ENCODE measurements around the gene FBXW5.

The FBXW5 gene

GRCh38 chr9:136958898-136959850 is 14.6 kb upstream of the FBXW5 start:
- TF ChIP-seq CTCF (IDR thresholded peaks at IDR 0.05; ENCODE audit: low read depth, low read length) (no peak), EZH2phosphoT487 (IDR thresholded peaks at IDR 0.05; ENCODE audit: low read depth) (no peak)
- Histone ChIP-seq H3K4me3 (ENCODE audit: low read length) (no peak overlapping the region), H3K36me3 (replicated peaks; ENCODE audit: low read depth, low read length) (no peaks in the 10 kb centered on the region), H3K4me1 (ENCODE audit: low read length) (no peaks in the 10 kb centered on the region), H3K4me2 (ENCODE audit: low read length) (no peak overlapping the region), H3K27me3 (ENCODE audit: low read depth, low read length) (no peaks in the 10 kb centered on the region; the same call in 1 of the 2 replicates), H3K79me2 (ENCODE audit: low read length) (no peaks in the 10 kb centered on the region), H3K27ac (ENCODE audit: low read length) (no peak overlapping the region), H3K9me3 (ENCODE audit: insufficient read depth, low read length) (no peaks in the 10 kb centered on the region), H4K20me1 (ENCODE audit: insufficient read depth, low read length) (no peaks in the 10 kb centered on the region), H2AFZ (ENCODE audit: low read depth, low read length) (no peak overlapping the region), H3K9ac (ENCODE audit: low read length) (no peak overlapping the region)

- Histone ChIP-seq H3K27ac (ENCODE audit: low read length) (no peak overlapping the region), H3K4me1 (ENCODE audit: low read length) (no peaks in the 10 kb centered on the region), H3K27me3 (ENCODE audit: low read depth, low read length) (no peaks in the 10 kb centered on the region; the same call in 1 of the 2 replicates), H3K4me3 (ENCODE audit: low read length) (no peak overlapping the region), H3K79me2 (ENCODE audit: low read length) (no peaks in the 10 kb centered on the region), H2AFZ (ENCODE audit: low read depth, low read length) (no peak overlapping the region), H3K9ac (ENCODE audit: low read length) (no peak overlapping the region), H3K9me3 (ENCODE audit: insufficient read depth, low read length) (no peaks in the 10 kb centered on the region), H3K36me3 (replicated peaks; ENCODE audit: low read depth, low read length) (no peaks in the 10 kb centered on the region), H3K4me2 (ENCODE audit: low read length) (no peak overlapping the region), H4K20me1 (ENCODE audit: insufficient read depth, low read length) (no peaks in the 10 kb centered on the region)
- TF ChIP-seq CTCF (IDR thresholded peaks at IDR 0.05; ENCODE audit: low read depth, low read length) (no peak), EZH2phosphoT487 (IDR thresholded peaks at IDR 0.05; ENCODE audit: low read depth) (no peak)
Observed at GRCh38 chr9:136958473-136958872, 13.9 kb upstream of the FBXW5 start.

- no peak overlapping the region for H3K27ac ChIP-seq (ENCODE audit: low read length)
- H3K4me2 ChIP-seq (ENCODE audit: low read length): no peak overlapping the region
- no peak overlapping the region for H3K4me3 ChIP-seq (ENCODE audit: low read length)
- H4K20me1 ChIP-seq (ENCODE audit: insufficient read depth, low read length): no peaks in the 10 kb centered on the region
- no peaks in the 10 kb centered on the region for H3K36me3 ChIP-seq (replicated peaks; ENCODE audit: low read depth, low read length)
- TF ChIP-seq CTCF (IDR thresholded peaks at IDR 0.05; ENCODE audit: low read depth, low read length) (no peak), EZH2phosphoT487 (IDR thresholded peaks at IDR 0.05; ENCODE audit: low read depth) (no peak)
- no peaks in the 10 kb centered on the region for H3K4me1 ChIP-seq (ENCODE audit: low read length)
- no peaks in the 10 kb centered on the region for H3K79me2 ChIP-seq (ENCODE audit: low read length)
- no peak overlapping the region for H2AFZ ChIP-seq (ENCODE audit: low read depth, low read length)
- H3K9me3 ChIP-seq (ENCODE audit: insufficient read depth, low read length): no peaks in the 10 kb centered on the region
- no peak overlapping the region for H3K9ac ChIP-seq (ENCODE audit: low read length)
- H3K27me3 ChIP-seq (ENCODE audit: low read depth, low read length): no peaks in the 10 kb centered on the region; the same call in 1 of the 2 replicates
Observed at GRCh38 chr9:136957901-136958300, 13.4 kb upstream of the FBXW5 start.

GRCh38 chr9:136957461-136957860 is 12.9 kb upstream of the FBXW5 start:
- H3K9me3 ChIP-seq (ENCODE audit: insufficient read depth, low read length): no peaks in the 10 kb centered on the region
- no peak overlapping the region for H2AFZ ChIP-seq (ENCODE audit: low read depth, low read length)
- no peaks in the 10 kb centered on the region; the same call in 1 of the 2 replicates for H3K27me3 ChIP-seq (ENCODE audit: low read depth, low read length)
- no peak overlapping the region for H3K4me3 ChIP-seq (ENCODE audit: low read length)
- no peak overlapping the region for H3K4me2 ChIP-seq (ENCODE audit: low read length)
- no peak overlapping the region for H3K27ac ChIP-seq (ENCODE audit: low read length)
- H3K36me3 ChIP-seq (replicated peaks; ENCODE audit: low read depth, low read length): no peaks in the 10 kb centered on the region
- TF ChIP-seq CTCF (IDR thresholded peaks at IDR 0.05; ENCODE audit: low read depth, low read length) (no peak), EZH2phosphoT487 (IDR thresholded peaks at IDR 0.05; ENCODE audit: low read depth) (no peak)
- no peak overlapping the region for H3K9ac ChIP-seq (ENCODE audit: low read length)
- H3K79me2 ChIP-seq (ENCODE audit: low read length): no peaks in the 10 kb centered on the region
- H3K4me1 ChIP-seq (ENCODE audit: low read length): no peaks in the 10 kb centered on the region
- no peaks in the 10 kb centered on the region for H4K20me1 ChIP-seq (ENCODE audit: insufficient read depth, low read length)
